Astrocyte (in vitro differentiated cells and primary cell): Measurements from ENCODE around the gene DERL2. TPM values are rescaled to one million over a fixed set of nuclear protein-coding genes. Genes with fewer than 3 reads are reported as not detected.

Source experiments
- DNase-seq: peaks from one replicate; pipeline ENCODE4 v3.0.0-alpha.2; 2010; ENCODE audit warnings: low read depth
- FAIRE-seq: peaks from 2 replicates; lab custom pipeline; 2011; peaks lifted over from hg19 to GRCh38; lab: Jason Lieb, UNC
- H2AFZ ChIP-seq: 2 replicates; pipeline ENCODE4 v1.6.0; 2012; ENCODE audit warnings: low read depth, low read length, inconsistent platforms
- H3K27ac ChIP-seq: 2 replicates; pipeline ENCODE4 v1.5.1; 2011; ENCODE audit warnings: low read depth, low read length, inconsistent platforms
- H3K27me3 ChIP-seq: 2 replicates; pipeline ENCODE4 v1.6.0; 2011; ENCODE audit warnings: low read length, inconsistent platforms; ENCODE audit not compliant: insufficient read depth
- H3K36me3 ChIP-seq: 2 replicates; pipeline ENCODE4 v1.5.1; 2011; ENCODE audit warnings: low read length, inconsistent platforms; ENCODE audit not compliant: insufficient read depth
- H3K4me1 ChIP-seq: 2 replicates; pipeline ENCODE4 v1.5.1; 2011; ENCODE audit warnings: low read length, inconsistent platforms; ENCODE audit not compliant: insufficient read depth
- H3K4me2 ChIP-seq: 2 replicates; pipeline ENCODE4 v1.6.0; 2012; ENCODE audit warnings: low read length, inconsistent platforms
- H3K4me3 ChIP-seq: 2 replicates; pipeline ENCODE4 v1.5.1; 2011; ENCODE audit warnings: low read depth, mild to moderate bottlenecking, low read length, inconsistent platforms; ENCODE audit not compliant: insufficient read depth
- H3K79me2 ChIP-seq: 2 replicates; pipeline ENCODE4 v1.6.0; 2012; ENCODE audit warnings: mild to moderate bottlenecking, low read length, inconsistent platforms; ENCODE audit not compliant: insufficient read depth
- H3K9ac ChIP-seq: 2 replicates; pipeline ENCODE4 v1.6.0; 2012; ENCODE audit warnings: mild to moderate bottlenecking, low read length, inconsistent platforms
- H3K9me3 ChIP-seq: 2 replicates; pipeline ENCODE4 v1.5.1; 2012; ENCODE audit warnings: low read depth, mild to moderate bottlenecking, low read length, inconsistent platforms; ENCODE audit not compliant: insufficient read depth
- H4K20me1 ChIP-seq: 2 replicates; pipeline ENCODE4 v1.6.0; 2012; ENCODE audit warnings: low read length, inconsistent platforms; ENCODE audit not compliant: insufficient read depth
- H3K27ac Mint-ChIP-seq: one replicate; pipeline ENCODE4 v1.8.0; 2021; ENCODE audit warnings: mild to moderate bottlenecking, mixed read lengths; ENCODE audit not compliant: unreplicated experiment
- H3K27me3 Mint-ChIP-seq: one replicate; pipeline ENCODE4 v1.8.0; 2021; ENCODE audit warnings: low read depth, mixed read lengths; ENCODE audit not compliant: unreplicated experiment
- H3K36me3 Mint-ChIP-seq: one replicate; pipeline ENCODE4 v1.8.0; 2021; ENCODE audit warnings: low read depth, mixed read lengths; ENCODE audit not compliant: unreplicated experiment
- H3K4me1 Mint-ChIP-seq: one replicate; pipeline ENCODE4 v1.8.0; 2021; ENCODE audit warnings: low read depth, mixed read lengths; ENCODE audit not compliant: unreplicated experiment
- H3K4me3 Mint-ChIP-seq: one replicate; pipeline ENCODE4 v1.8.0; 2021; ENCODE audit warnings: mild to moderate bottlenecking, moderate library complexity, mixed read lengths; ENCODE audit not compliant: unreplicated experiment
- H3K9me3 Mint-ChIP-seq: one replicate; pipeline ENCODE4 v1.8.0; 2021; ENCODE audit warnings: mild to moderate bottlenecking, mixed read lengths; ENCODE audit not compliant: unreplicated experiment
- CTCF ChIP-seq: IDR thresholded peaks from 2 replicates; pipeline ENCODE4 v1.5.1; 2011; ENCODE audit warnings: low read depth, mild to moderate bottlenecking, inconsistent platforms, low read length, moderate library complexity; ENCODE audit not compliant: insufficient read depth
- EZH2 ChIP-seq: IDR thresholded peaks from 2 replicates; pipeline ENCODE4 v1.6.1; 2012; ENCODE audit warnings: mild to moderate bottlenecking, low read length, inconsistent platforms; ENCODE audit not compliant: insufficient read depth
- total RNA-seq: library from RNA; stranded (reverse); gene quantifications from 2 replicates; pipeline ENCODE4 v1.2.1, GENCODE V29; 2021

The DERL2 gene
- total RNA-seq, 1 donor from 2014 or later, result 90.1 TPM

- H3K27ac ChIP-seq, result peak overlapping the region; percentile 97
- H4K20me1 ChIP-seq, result no peaks in the 10 kb centered on the region
- H3K9me3 Mint-ChIP-seq, result peaks cover 2% of the 10 kb centered on the region
- peak overlapping the region; percentile 69 for H3K27ac Mint-ChIP-seq
- H3K79me2 ChIP-seq, result no peaks in the 10 kb centered on the region
- no peaks in the 10 kb centered on the region for H3K9me3 ChIP-seq
- peaks cover 2% of the 10 kb centered on the region for H3K27me3 Mint-ChIP-seq
- H3K4me1 ChIP-seq, result peaks cover 15% of the 10 kb centered on the region
- peak; percentile 84 for FAIRE-seq
- peak overlapping the region; percentile 74 for H3K9ac ChIP-seq
- no peaks in the 10 kb centered on the region for H3K27me3 ChIP-seq
- H3K36me3 ChIP-seq, result no peaks in the 10 kb centered on the region
- peak; percentile 72 for DNase-seq
- peak overlapping the region; percentile 57 for H2AFZ ChIP-seq
- no peaks in the 10 kb centered on the region for H3K36me3 Mint-ChIP-seq
- H3K4me2 ChIP-seq, result peak overlapping the region; percentile 74
- no peak overlapping the region for H3K4me3 Mint-ChIP-seq
- TF ChIP-seq EZH2 (no peak), CTCF (no peak)
- H3K4me3 ChIP-seq, result peak overlapping the region; percentile 12
- peaks cover 3% of the 10 kb centered on the region for H3K4me1 Mint-ChIP-seq
Measured at GRCh38 chr17:5509482-5509881, 23.5 kb upstream of the DERL2 start.

- TF ChIP-seq EZH2 (no peak), CTCF (no peak)
- peaks cover 4% of the 10 kb centered on the region for H3K27me3 Mint-ChIP-seq
- DNase-seq, result peak; percentile 82
- H3K4me1 Mint-ChIP-seq, result peaks cover 3% of the 10 kb centered on the region
- H2AFZ ChIP-seq, result peak overlapping the region; percentile 57
- H3K4me3 ChIP-seq, result peak overlapping the region; percentile 12
- peaks cover 15% of the 10 kb centered on the region for H3K4me1 ChIP-seq
- peaks cover 2% of the 10 kb centered on the region for H3K9me3 Mint-ChIP-seq
- no peaks in the 10 kb centered on the region for H3K27me3 ChIP-seq
- peak overlapping the region; percentile 97 for H3K27ac ChIP-seq
- no peaks in the 10 kb centered on the region for H3K9me3 ChIP-seq
- peak overlapping the region; percentile 69 for H3K27ac Mint-ChIP-seq
- H3K36me3 Mint-ChIP-seq, result no peaks in the 10 kb centered on the region
- FAIRE-seq, result peak; percentile 88
- no peaks in the 10 kb centered on the region for H3K36me3 ChIP-seq
- no peaks in the 10 kb centered on the region for H3K79me2 ChIP-seq
- peak overlapping the region; percentile 74 for H3K4me2 ChIP-seq
- H4K20me1 ChIP-seq, result no peaks in the 10 kb centered on the region
- peak overlapping the region; percentile 43 for H3K4me3 Mint-ChIP-seq
- H3K9ac ChIP-seq, result peak overlapping the region; percentile 74
Measured at GRCh38 chr17:5508810-5509209, 22.8 kb upstream of the DERL2 start.

- peaks cover 3% of the 10 kb centered on the region for H3K36me3 Mint-ChIP-seq
- peaks cover 3% of the 10 kb centered on the region for H3K4me1 Mint-ChIP-seq
- Histone ChIP-seq H3K79me2 (no peaks in the 10 kb centered on the region), H3K27ac (no peak overlapping the region), H3K9ac (no peak overlapping the region), H2AFZ (no peak overlapping the region), H3K36me3 (no peaks in the 10 kb centered on the region), H3K4me2 (no peak overlapping the region), H3K9me3 (no peaks in the 10 kb centered on the region), H4K20me1 (no peaks in the 10 kb centered on the region), H3K4me3 (no peak overlapping the region), H3K4me1 (peaks cover 15% of the 10 kb centered on the region), H3K27me3 (no peaks in the 10 kb centered on the region)
- no peak overlapping the region for H3K27ac Mint-ChIP-seq
- H3K4me3 Mint-ChIP-seq, result no peak overlapping the region
- no peak for TF ChIP-seq CTCF
- no peak for FAIRE-seq
- peaks cover 3% of the 10 kb centered on the region for H3K9me3 Mint-ChIP-seq
- H3K27me3 Mint-ChIP-seq, result peaks cover 12% of the 10 kb centered on the region
- DNase-seq, result no peak
Measured at GRCh38 chr17:5506307-5506706, 20.3 kb upstream of the DERL2 start.
